OCI-LY3 (cell line): ENCODE measurements around the gene CASZ1.

Experiments used
- H2AFZ ChIP-seq: fragments of 200-600, 300-600 bp; shearing (Covaris generic); 2 replicates; pipeline ENCODE4 v1.6.0; 2014; ENCODE audit warnings: antibody characterized with exemption, low read depth, low read length
- H3K27ac ChIP-seq: fragments of 200-600, 300-600 bp; sonication (generic); 2 replicates; pipeline ENCODE4 v1.5.1; 2014; ENCODE audit warnings: mild to moderate bottlenecking, low read length, moderate library complexity, mixed read lengths
- H3K27me3 ChIP-seq: fragments of 200-600, 300-600 bp; sonication (generic); 2 replicates; pipeline ENCODE4 v1.6.1; 2014; ENCODE audit warnings: low read depth, low read length, mixed read lengths
- H3K36me3 ChIP-seq: fragments of 200-600, 300-600 bp; sonication (generic); replicated peaks from 2 replicates; pipeline ENCODE3; 2014; ENCODE audit warnings: low read depth, low read length, mixed read lengths
- H3K4me1 ChIP-seq: fragments of 300-600, 200-600 bp; sonication (generic); 2 replicates; pipeline ENCODE4 v1.6.1; 2014; ENCODE audit warnings: low read length, mixed read lengths
- H3K4me2 ChIP-seq: fragments of 200-600, 300-600 bp; sonication (generic); 2 replicates; pipeline ENCODE4 v1.6.1; 2014; ENCODE audit warnings: low read length, mixed read lengths
- H3K4me3 ChIP-seq: fragments of 300-600, 200-600 bp; sonication (generic); 2 replicates; pipeline ENCODE4 v1.5.1; 2014; ENCODE audit warnings: antibody characterized with exemption, mild to moderate bottlenecking, low read length, moderate library complexity
- H3K79me2 ChIP-seq: fragments of 300-600, 200-600 bp; shearing (Covaris generic); 2 replicates; pipeline ENCODE4 v1.6.1; 2014; ENCODE audit warnings: mild to moderate bottlenecking, low read length, mixed read lengths
- H3K9ac ChIP-seq: fragments of 300-600, 200-600 bp; shearing (Covaris generic); 2 replicates; pipeline ENCODE4 v1.6.0; 2014; ENCODE audit warnings: mild to moderate bottlenecking, low read length, moderate library complexity
- H3K9me3 ChIP-seq: fragments of 200-600, 300-600 bp; shearing (Covaris generic); 2 replicates; pipeline ENCODE4 v1.6.1; 2014; ENCODE audit warnings: low read length, mixed read lengths; ENCODE audit not compliant: insufficient read depth
- H4K20me1 ChIP-seq: fragments of 200-600, 300-600 bp; sonication (generic); 2 replicates; pipeline ENCODE4 v1.6.1; 2016; ENCODE audit warnings: low read length, mixed read lengths; ENCODE audit not compliant: insufficient read depth
- CTCF ChIP-seq: fragments of 200-600, 300-600 bp; sonication (generic); IDR thresholded peaks from 2 replicates; pipeline ENCODE4 v1.5.1; 2014; ENCODE audit warnings: antibody characterized with exemption, low read length, low read depth
- EZH2phosphoT487 ChIP-seq: fragments of 200-600 bp; shearing (Covaris generic); IDR thresholded peaks from 2 replicates; pipeline ENCODE4 v1.6.1; 2018; ENCODE audit warnings: antibody characterized with exemption, mixed run types, low read depth

Gene CASZ1

GRCh38 chr1:10651389-10651766 lies 145.1 kb downstream of the CASZ1 start:
- H3K27ac ChIP-seq, result no peak overlapping the region
- H2AFZ ChIP-seq, result no peak overlapping the region
- no peaks in the 10 kb centered on the region for H3K4me1 ChIP-seq
- H3K9ac ChIP-seq, result no peak overlapping the region
- no peak for TF ChIP-seq EZH2phosphoT487
- H4K20me1 ChIP-seq, result no peaks in the 10 kb centered on the region
- no peaks in the 10 kb centered on the region for H3K9me3 ChIP-seq
- no peak overlapping the region for H3K4me3 ChIP-seq
- H3K36me3 ChIP-seq, result no peaks in the 10 kb centered on the region
- no peaks in the 10 kb centered on the region for H3K27me3 ChIP-seq
- H3K4me2 ChIP-seq, result no peak overlapping the region
- H3K79me2 ChIP-seq, result no peaks in the 10 kb centered on the region

GRCh38 chr1:10650556-10651388 lies 145.7 kb downstream of the CASZ1 start:
- no peak overlapping the region for H3K9ac ChIP-seq
- no peak overlapping the region for H2AFZ ChIP-seq
- H3K27me3 ChIP-seq, result no peaks in the 10 kb centered on the region
- no peaks in the 10 kb centered on the region for H3K4me1 ChIP-seq
- no peaks in the 10 kb centered on the region for H3K36me3 ChIP-seq
- no peaks in the 10 kb centered on the region for H3K79me2 ChIP-seq
- TF ChIP-seq CTCF, result no peak
- TF ChIP-seq EZH2phosphoT487, result no peak
- H3K4me2 ChIP-seq, result no peak overlapping the region
- H3K4me3 ChIP-seq, result no peak overlapping the region
- no peaks in the 10 kb centered on the region for H4K20me1 ChIP-seq
- no peak overlapping the region for H3K27ac ChIP-seq
- H3K9me3 ChIP-seq, result no peaks in the 10 kb centered on the region

DNA sequence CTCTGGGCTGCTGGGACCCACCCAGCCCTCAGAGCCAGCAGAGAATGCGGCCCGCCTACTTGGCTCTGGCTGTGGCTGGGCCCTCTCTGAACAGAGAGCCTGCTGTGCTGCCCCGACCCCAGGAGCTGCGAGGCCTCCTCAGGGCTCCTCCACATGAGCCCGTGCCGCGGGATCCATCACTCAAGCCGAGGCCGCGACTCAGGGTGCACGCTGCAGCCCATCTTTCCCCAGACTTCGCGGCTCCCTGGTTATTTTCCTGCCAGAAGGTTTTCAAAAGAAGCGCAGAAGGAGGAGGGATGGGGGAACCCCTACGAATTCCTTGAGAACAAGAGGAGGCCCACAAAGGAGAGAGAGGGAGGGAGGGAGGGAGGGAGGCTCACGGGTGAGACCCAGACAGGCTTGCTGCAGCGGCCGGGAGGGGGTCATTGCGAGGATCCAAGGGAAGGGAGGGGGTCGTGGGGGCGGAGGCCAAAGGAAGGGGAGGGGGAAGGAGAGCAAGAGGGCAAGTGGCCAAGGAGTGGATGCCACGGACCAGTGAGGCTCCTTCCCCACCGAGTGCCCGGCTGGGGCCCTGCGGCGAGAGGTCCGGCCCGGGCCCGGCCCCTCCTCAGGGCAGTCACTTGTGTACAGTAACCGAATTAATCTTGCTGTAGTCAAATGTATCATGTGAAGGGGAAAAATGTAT lies 146.8 kb downstream of the CASZ1 start:
- Histone ChIP-seq H3K27me3 (no peaks in the 10 kb centered on the region), H3K4me1 (no peaks in the 10 kb centered on the region), H3K36me3 (no peaks in the 10 kb centered on the region), H3K27ac (no peak overlapping the region), H3K9ac (no peak overlapping the region), H4K20me1 (no peaks in the 10 kb centered on the region), H3K9me3 (no peaks in the 10 kb centered on the region), H3K4me3 (no peak overlapping the region), H3K4me2 (no peak overlapping the region), H3K79me2 (no peaks in the 10 kb centered on the region), H2AFZ (no peak overlapping the region)
- TF ChIP-seq CTCF, result no peak
- TF ChIP-seq EZH2phosphoT487, result no peak

DNA sequence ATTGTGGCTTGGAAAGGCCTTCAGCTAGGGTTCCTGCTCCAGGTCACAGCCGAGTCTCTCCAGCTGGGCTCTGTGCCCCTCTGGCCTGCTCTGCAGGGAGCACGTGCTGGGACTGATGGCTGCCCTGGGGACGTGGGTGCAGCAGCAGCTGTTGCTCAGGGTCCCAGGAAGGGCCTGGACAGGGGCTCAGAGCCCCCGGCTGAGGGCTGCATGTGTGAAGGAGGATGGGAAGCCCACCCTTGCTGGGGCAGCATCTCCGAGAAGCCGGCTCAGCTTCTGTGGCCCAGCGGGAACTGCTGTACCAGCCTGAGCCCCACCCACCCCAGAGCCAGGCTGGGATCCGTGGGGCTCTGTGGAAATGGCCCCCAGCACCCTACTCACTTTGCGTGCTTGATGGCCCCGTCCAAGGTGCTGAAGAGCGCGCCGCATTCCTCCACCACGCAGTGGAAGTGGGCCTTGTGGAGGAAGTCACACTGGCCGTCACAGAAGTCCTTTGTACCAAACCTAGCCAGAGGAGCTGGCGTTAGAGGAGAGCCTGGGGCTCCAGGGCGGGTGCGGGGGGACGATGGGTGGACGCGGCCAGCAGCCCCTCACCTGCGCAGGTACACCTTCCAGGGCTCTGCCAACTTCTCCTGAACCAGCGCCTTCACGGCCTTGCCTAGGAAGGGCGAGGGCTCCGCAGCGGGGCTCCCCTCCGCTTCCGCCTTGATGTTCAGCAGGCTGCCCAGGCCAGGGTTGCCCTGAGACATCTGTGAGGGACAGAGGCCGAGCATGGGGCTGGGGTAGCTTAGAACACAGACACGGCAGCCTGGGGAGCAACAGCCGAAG lies 147.5 kb downstream of the CASZ1 start:
- Histone ChIP-seq H3K36me3 (no peaks in the 10 kb centered on the region), H3K4me1 (no peaks in the 10 kb centered on the region), H3K4me3 (no peak overlapping the region), H3K9me3 (no peaks in the 10 kb centered on the region), H2AFZ (no peak overlapping the region), H4K20me1 (no peaks in the 10 kb centered on the region), H3K27ac (no peak overlapping the region), H3K4me2 (no peak overlapping the region), H3K9ac (no peak overlapping the region), H3K79me2 (no peaks in the 10 kb centered on the region), H3K27me3 (no peaks in the 10 kb centered on the region)
- TF ChIP-seq EZH2phosphoT487 (no peak), CTCF (no peak)
